Measurements from ENCODE around the gene FDX1. TPM values are rescaled to one million over a fixed set of nuclear protein-coding genes. Genes with fewer than 3 reads are reported as not detected.
A peak's percentile ranks its signal among the peaks of the same experiment; 100 is the strongest.

Gene FDX1
- polyA plus RNA-seq, 1 experiment: 2.0 TPM

- no peak for DNase-seq (ENCODE audit: low read depth)
- Histone ChIP-seq H3K27me3 (ENCODE audit: control insufficient read depth, insufficient read depth, low read length) (no peaks in the 10 kb centered on the region), H3K36me3 (ENCODE audit: control insufficient read depth, insufficient read depth, low read length) (no peaks in the 10 kb centered on the region), H3K4me3 (ENCODE audit: low read depth, low read length) (no peak overlapping the region)
- POLR2A ChIA-PET: no interaction called here
- CTCF ChIA-PET: interaction anchor here (1.1 to 1.9 kb wide), 5 partner anchors 11 to 785 kb away, joined by 3 to 8 read pairs (median 4); no protein-coding TSS in a partner anchor
- TF ChIP-seq, protein P1, sequence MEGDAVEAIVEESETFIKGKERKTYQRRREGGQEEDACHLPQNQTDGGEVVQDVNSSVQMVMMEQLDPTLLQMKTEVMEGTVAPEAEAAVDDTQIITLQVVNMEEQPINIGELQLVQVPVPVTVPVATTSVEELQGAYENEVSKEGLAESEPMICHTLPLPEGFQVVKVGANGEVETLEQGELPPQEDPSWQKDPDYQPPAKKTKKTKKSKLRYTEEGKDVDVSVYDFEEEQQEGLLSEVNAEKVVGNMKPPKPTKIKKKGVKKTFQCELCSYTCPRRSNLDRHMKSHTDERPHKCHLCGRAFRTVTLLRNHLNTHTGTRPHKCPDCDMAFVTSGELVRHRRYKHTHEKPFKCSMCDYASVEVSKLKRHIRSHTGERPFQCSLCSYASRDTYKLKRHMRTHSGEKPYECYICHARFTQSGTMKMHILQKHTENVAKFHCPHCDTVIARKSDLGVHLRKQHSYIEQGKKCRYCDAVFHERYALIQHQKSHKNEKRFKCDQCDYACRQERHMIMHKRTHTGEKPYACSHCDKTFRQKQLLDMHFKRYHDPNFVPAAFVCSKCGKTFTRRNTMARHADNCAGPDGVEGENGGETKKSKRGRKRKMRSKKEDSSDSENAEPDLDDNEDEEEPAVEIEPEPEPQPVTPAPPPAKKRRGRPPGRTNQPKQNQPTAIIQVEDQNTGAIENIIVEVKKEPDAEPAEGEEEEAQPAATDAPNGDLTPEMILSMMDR (IDR thresholded peaks at IDR 0.05; ENCODE audit: insufficient read depth, low read depth, low read length): no peak
Measured at GRCh38 chr11:110445437-110445836, 15.7 kb downstream of the FDX1 start.

GRCh38 chr11:110446061-110446460, 16.3 kb downstream of the FDX1 start:
- ChIA-PET POLR2A (no interaction called here), CTCF (interaction anchor here (0.7 to 1.9 kb wide), 6 partner anchors 11 to 785 kb away, joined by 3 to 8 read pairs (median 4); no protein-coding TSS in a partner anchor)
- H3K36me3 ChIP-seq (ENCODE audit: control insufficient read depth, insufficient read depth, low read length): no peaks in the 10 kb centered on the region
- DNase-seq (ENCODE audit: low read depth): no peak
- H3K27me3 ChIP-seq (ENCODE audit: control insufficient read depth, insufficient read depth, low read length): no peaks in the 10 kb centered on the region
- no peak overlapping the region for H3K4me3 ChIP-seq (ENCODE audit: low read depth, low read length)
- TF ChIP-seq, protein P1 (IDR thresholded peaks at IDR 0.05; ENCODE audit: insufficient read depth, low read depth, low read length): no peak

- H3K36me3 ChIP-seq (ENCODE audit: control insufficient read depth, insufficient read depth, low read length): no peaks in the 10 kb centered on the region
- TF ChIP-seq, protein P1 (IDR thresholded peaks at IDR 0.05; ENCODE audit: insufficient read depth, low read depth, low read length): no peak
- H3K27me3 ChIP-seq (ENCODE audit: control insufficient read depth, insufficient read depth, low read length): no peaks in the 10 kb centered on the region
- no peak for DNase-seq (ENCODE audit: low read depth)
- ChIA-PET POLR2A (no interaction called here), CTCF (interaction anchor here (0.7 to 1.3 kb wide), 2 partner anchors 25 to 784 kb away, joined by 3 to 4 read pairs; no protein-coding TSS in a partner anchor)
- H3K4me3 ChIP-seq (ENCODE audit: low read depth, low read length): no peak overlapping the region
Measured at GRCh38 chr11:110446594-110446993, 16.8 kb downstream of the FDX1 start.

GRCh38 chr11:110447343-110447742, 17.6 kb downstream of the FDX1 start:
- Histone ChIP-seq H3K27me3 (ENCODE audit: control insufficient read depth, insufficient read depth, low read length) (no peaks in the 10 kb centered on the region), H3K4me3 (ENCODE audit: low read depth, low read length) (no peak overlapping the region), H3K36me3 (ENCODE audit: control insufficient read depth, insufficient read depth, low read length) (no peaks in the 10 kb centered on the region)
- ChIA-PET POLR2A (no interaction called here), CTCF (no interaction called here)
- DNase-seq (ENCODE audit: low read depth): no peak
- TF ChIP-seq, protein P1 (IDR thresholded peaks at IDR 0.05; ENCODE audit: insufficient read depth, low read depth, low read length): no peak

DNA sequence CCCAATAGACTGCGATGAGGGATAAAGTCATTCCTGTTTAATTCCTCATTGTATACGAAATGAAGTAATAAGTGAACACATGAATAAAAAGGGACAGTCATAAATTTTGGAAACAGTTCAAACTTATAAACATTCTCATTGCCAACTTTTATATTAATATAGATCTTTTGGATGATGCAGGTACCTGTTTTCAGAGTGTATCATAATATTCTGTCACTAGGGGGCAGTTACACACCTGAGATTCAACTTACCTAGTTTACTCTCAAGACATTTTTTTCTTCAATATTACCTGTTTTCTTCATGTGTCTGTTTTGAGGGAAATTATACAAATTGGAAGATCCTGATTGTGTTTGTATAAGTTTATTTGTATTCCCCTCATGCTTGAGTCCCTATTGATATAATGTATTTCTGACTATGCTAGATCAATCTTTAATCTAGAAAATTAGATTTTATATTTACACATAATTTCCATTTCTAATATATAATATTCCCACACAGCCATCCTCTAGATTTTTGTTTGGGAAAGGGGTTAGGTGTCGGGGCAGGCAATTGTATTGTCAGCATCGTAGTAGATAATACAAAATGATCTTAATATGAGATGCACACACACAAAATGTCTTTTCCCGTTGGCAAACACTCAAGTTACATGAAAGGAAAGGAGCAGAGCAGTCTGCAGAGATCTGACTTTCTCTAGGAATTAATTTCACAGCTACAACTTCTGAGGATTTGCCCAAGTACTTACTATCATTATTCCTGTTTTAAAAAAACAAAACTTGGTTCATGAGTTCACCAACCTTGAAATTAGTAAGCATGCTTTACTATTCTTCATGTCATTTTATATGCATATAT, 18.4 kb downstream of the FDX1 start:
- Histone ChIP-seq H3K36me3 (ENCODE audit: control insufficient read depth, insufficient read depth, low read length) (no peaks in the 10 kb centered on the region), H3K4me3 (ENCODE audit: low read depth, low read length) (no peak overlapping the region), H3K27me3 (ENCODE audit: control insufficient read depth, insufficient read depth, low read length) (no peaks in the 10 kb centered on the region)
- ChIA-PET CTCF (no interaction called here), POLR2A (no interaction called here)
- TF ChIP-seq, protein P1 (IDR thresholded peaks at IDR 0.05; ENCODE audit: insufficient read depth, low read depth, low read length): peak; percentile 24; the same call in 1 of the 2 replicates
- DNase-seq (ENCODE audit: low read depth): no peak

Measured in BJ (cell line).